Measurements from ENCODE around the gene SMCO2.

The SMCO2 gene

GRCh38 chr12:27549236-27549800 is 102.8 kb downstream of the SMCO2 start:
- H3K4me1 ChIP-seq (ENCODE audit: control insufficient read depth, insufficient read depth, low read length), result peaks cover 19% of the 10 kb centered on the region
- H3K27ac ChIP-seq (ENCODE audit: extremely low read depth, low read depth, low read length), result no peak overlapping the region
- ChIA-PET CTCF (interaction anchor here (0.5 to 1.0 kb wide), 3 partner anchors 86 to 124 kb away, joined by 3 read pairs; no protein-coding TSS in a partner anchor), POLR2A (interaction anchor here (2.5 kb wide), 1 partner anchor 25 kb away, joined by 16 read pairs; the partner anchor contains the start of gene PPFIBP1)
- no peak for TF ChIP-seq ZBTB26 (tag by site-specific recombination; optimal IDR thresholded peaks at IDR 0.05)
- 0 out of 2 replicates have a peak, but pooled peaks have one; percentile 40 for TF ChIP-seq ZNF362 (tag by site-specific recombination; IDR thresholded peaks at IDR 0.05)
- TF ChIP-seq GFI1B (tag by site-specific recombination; IDR thresholded peaks at IDR 0.05), result no peak
- no peaks in the 10 kb centered on the region for H3K36me3 ChIP-seq (ENCODE audit: control insufficient read depth in 2 of 2, insufficient read depth in 1 of 2, low read length in 2 of 2)
- H3K4me3 ChIP-seq (ENCODE audit: low read depth, low read length), result 0 out of 2 replicates have a peak overlapping the region, but pooled peaks have one; percentile 1
- H3K9me3 ChIP-seq (ENCODE audit: control insufficient read depth, insufficient read depth, low read depth, low read length), result no peaks in the 10 kb centered on the region

- Histone ChIP-seq H3K4me3 (ENCODE audit: low read depth, low read length) (0 out of 2 replicates have a peak overlapping the region, but pooled peaks have one; percentile 1), H3K9me3 (ENCODE audit: control insufficient read depth, insufficient read depth, low read depth, low read length) (no peaks in the 10 kb centered on the region), H3K27ac (ENCODE audit: extremely low read depth, low read depth, low read length) (no peak overlapping the region; the same call in 1 of the 2 replicates), H3K4me1 (ENCODE audit: control insufficient read depth, insufficient read depth, low read length) (peaks cover 26% of the 10 kb centered on the region), H3K36me3 (ENCODE audit: control insufficient read depth in 2 of 2, insufficient read depth in 1 of 2, low read length in 2 of 2) (no peaks in the 10 kb centered on the region)
- ChIA-PET POLR2A (interaction anchor here (2.5 kb wide), 1 partner anchor 26 kb away, joined by 16 read pairs; the partner anchor contains the start of gene PPFIBP1), CTCF (interaction anchor here (0.6 to 1.0 kb wide), 4 partner anchors 16 to 125 kb away, joined by 3 to 5 read pairs (median 3); no protein-coding TSS in a partner anchor)
- no peak for TF ChIP-seq ZNF2 (tag by site-specific recombination; IDR thresholded peaks at IDR 0.05)
- TF ChIP-seq KLF8 (tag by site-specific recombination; IDR thresholded peaks at IDR 0.05), result peak; percentile 59; the same call in 1 of the 2 replicates
- no peak for TF ChIP-seq TRIM28 (IDR thresholded peaks at IDR 0.05; ENCODE audit: borderline replicate concordance, low read length)
- no peak for TF ChIP-seq GLI2 (tag by site-specific recombination; IDR thresholded peaks at IDR 0.05; ENCODE audit: borderline replicate concordance, low read depth)
- TF ChIP-seq ZNF529 (tag by site-specific recombination; IDR thresholded peaks at IDR 0.05; ENCODE audit: insufficient replicate concordance), result no peak
- no peak for TF ChIP-seq ZNF114 (tag by site-specific recombination; IDR thresholded peaks at IDR 0.05)
- TF ChIP-seq ZBTB7A (tag by site-specific recombination; IDR thresholded peaks at IDR 0.05; ENCODE audit: low read depth), result no peak
- TF ChIP-seq ZXDB (tag by site-specific recombination; IDR thresholded peaks at IDR 0.05), result 0 out of 2 replicates have a peak, but pooled peaks have one; percentile 23
- peak; percentile 46 for TF ChIP-seq ZNF394 (tag by site-specific recombination; IDR thresholded peaks at IDR 0.05; ENCODE audit: borderline replicate concordance)
- TF ChIP-seq ZNF211 (tag by site-specific recombination; IDR thresholded peaks at IDR 0.05; ENCODE audit: low read depth), result no peak
- no peak for TF ChIP-seq BCL11B (tag by site-specific recombination; IDR thresholded peaks at IDR 0.05; ENCODE audit: low read depth)
- peak; percentile 36 for TF ChIP-seq PRDM10 (tag by site-specific recombination; IDR thresholded peaks at IDR 0.05)
- peak; percentile 95 for TF ChIP-seq ZFHX2 (tag by site-specific recombination; conservative IDR thresholded peaks at IDR 0.05)
- no peak for TF ChIP-seq ZNF645 (tag by site-specific recombination; IDR thresholded peaks at IDR 0.05)
- no peak for TF ChIP-seq MEIS1 (CRISPR knock-in tag; IDR thresholded peaks at IDR 0.05; ENCODE audit: borderline replicate concordance)
- TF ChIP-seq ZNF26 (tag by site-specific recombination; IDR thresholded peaks at IDR 0.05), result no peak
- peak; percentile 54 for TF ChIP-seq ZNF629 (tag by site-specific recombination; IDR thresholded peaks at IDR 0.05)
- 0 out of 2 replicates have a peak, but pooled peaks have one; percentile 20 for TF ChIP-seq ZFP69B (tag by site-specific recombination; IDR thresholded peaks at IDR 0.05)
- TF ChIP-seq ZNF560 (tag by site-specific recombination; IDR thresholded peaks at IDR 0.05; ENCODE audit: borderline replicate concordance), result no peak
- no peak for TF ChIP-seq ZNF621 (tag by site-specific recombination; IDR thresholded peaks at IDR 0.05)
- TF ChIP-seq ZNF596 (tag by site-specific recombination; IDR thresholded peaks at IDR 0.05), result no peak
Observed at GRCh38 chr12:27549801-27550652, 103.5 kb downstream of the SMCO2 start.

Data from HEK293 (cell line).